SK-N-MC (cell line): ENCODE results near the gene LHX2.

Source experiments
- DNase-seq: peaks from one replicate; pipeline ENCODE4 v3.0.0-alpha.2; 2011; ENCODE audit warnings: low read depth, low spot score
- H3K27ac ChIP-seq: fragments of 200-600 bp; sonication (generic); 2 replicates; pipeline ENCODE4 v1.5.1; 2016; ENCODE audit warnings: mixed run types
- H3K36me3 ChIP-seq: fragments of 200-600 bp; sonication (generic); 2 replicates; pipeline ENCODE4 v1.6.1; 2017; ENCODE audit warnings: antibody characterized with exemption, low read length, mixed read lengths; ENCODE audit not compliant: insufficient read depth
- H3K4me3 ChIP-seq: fragments of 200-600 bp; sonication (generic); 2 replicates; pipeline ENCODE4 v1.5.1; 2016
- H3K9ac ChIP-seq: fragments of 200-600 bp; sonication (generic); 2 replicates; pipeline ENCODE4 v1.8.0; 2017; ENCODE audit warnings: mixed run types, mixed read lengths; ENCODE audit not compliant: insufficient read length
- H3K9me3 ChIP-seq: fragments of 200-600 bp; sonication (generic); 2 replicates; pipeline ENCODE4 v1.6.1; 2017; ENCODE audit warnings: low read depth, mild to moderate bottlenecking, antibody characterized with exemption, low read length, moderate library complexity, mixed read lengths
- EZH2 ChIP-seq: fragments of 200-600 bp; sonication (generic); IDR thresholded peaks from one replicate; pipeline ENCODE4 v1.6.1; 2017; ENCODE audit warnings: antibody characterized with exemption
- FOXP2 ChIP-seq: optimal IDR thresholded peaks from 2 replicates; pipeline ENCODE3; 2011; ENCODE audit warnings: mild to moderate bottlenecking, moderate library complexity; ENCODE audit not compliant: insufficient read depth; ENCODE audit errors: extremely low read length, control extremely low read depth
- POLR2AphosphoS5 ChIP-seq: IDR thresholded peaks from 2 replicates; pipeline ENCODE4 v1.6.1; 2012; ENCODE audit warnings: mild to moderate bottlenecking, low read depth, low read length, borderline replicate concordance

LHX2 gene

DNA sequence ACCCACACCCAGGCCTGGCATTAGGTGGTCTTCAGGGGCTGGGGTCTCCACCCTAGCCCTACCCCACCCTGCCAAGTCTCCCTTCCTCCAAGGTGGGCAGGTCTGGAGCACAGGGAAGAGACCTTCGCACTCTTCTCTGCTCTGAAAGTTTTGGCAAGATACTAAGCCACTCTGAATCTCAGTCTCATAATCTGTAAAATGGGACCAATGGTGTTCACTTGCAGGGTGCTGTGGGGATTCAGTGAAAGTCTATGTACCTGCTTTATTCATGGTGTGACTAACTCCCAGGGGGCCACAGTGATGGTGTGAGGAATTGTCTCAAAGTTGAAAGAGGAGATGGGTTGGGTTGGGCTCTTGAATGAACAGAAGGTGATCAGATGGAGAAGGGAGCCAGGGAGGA lies 25.0 kb downstream of the LHX2 start:
- no peak overlapping the region for H3K9ac ChIP-seq
- H3K9me3 ChIP-seq: no peaks in the 10 kb centered on the region
- no peak for TF ChIP-seq FOXP2
- no peak for TF ChIP-seq EZH2
- no peak for TF ChIP-seq POLR2AphosphoS5
- H3K36me3 ChIP-seq: no peaks in the 10 kb centered on the region
- H3K27ac ChIP-seq: no peak overlapping the region
- no peak for DNase-seq
- H3K4me3 ChIP-seq: no peak overlapping the region

DNA sequence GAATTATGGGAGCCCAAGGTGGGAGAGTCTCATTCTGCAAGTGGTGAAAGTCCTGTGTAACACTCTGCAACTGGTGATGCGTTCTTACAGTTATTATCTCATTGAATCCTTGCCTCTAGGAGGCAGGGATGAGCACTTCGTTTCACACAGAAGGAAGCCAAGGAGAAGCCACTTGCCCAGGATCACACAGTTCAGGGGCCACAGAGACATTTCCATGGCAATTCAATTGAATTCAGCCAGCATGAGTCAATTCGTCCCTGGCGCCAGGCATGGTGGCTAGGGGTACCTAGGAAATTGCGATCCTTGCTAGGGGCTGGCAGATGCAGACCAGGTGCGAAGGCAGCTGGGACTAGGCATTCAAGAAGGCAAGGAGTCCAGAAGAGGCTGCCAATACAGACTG lies 26.2 kb downstream of the LHX2 start:
- no peaks in the 10 kb centered on the region for H3K36me3 ChIP-seq
- H3K27ac ChIP-seq: no peak overlapping the region
- H3K9ac ChIP-seq: no peak overlapping the region
- no peaks in the 10 kb centered on the region for H3K9me3 ChIP-seq
- TF ChIP-seq POLR2AphosphoS5 (no peak), FOXP2 (no peak)
- no peak for DNase-seq
- H3K4me3 ChIP-seq: no peak overlapping the region

- Histone ChIP-seq H3K9ac (no peak overlapping the region), H3K4me3 (no peak overlapping the region), H3K36me3 (no peaks in the 10 kb centered on the region), H3K27ac (no peak overlapping the region), H3K9me3 (no peaks in the 10 kb centered on the region)
- TF ChIP-seq EZH2: no peak
- no peak for TF ChIP-seq FOXP2
- no peak for TF ChIP-seq POLR2AphosphoS5
- no peak for DNase-seq
Measured at GRCh38 chr9:124038239-124038638, 26.7 kb downstream of the LHX2 start.

DNA sequence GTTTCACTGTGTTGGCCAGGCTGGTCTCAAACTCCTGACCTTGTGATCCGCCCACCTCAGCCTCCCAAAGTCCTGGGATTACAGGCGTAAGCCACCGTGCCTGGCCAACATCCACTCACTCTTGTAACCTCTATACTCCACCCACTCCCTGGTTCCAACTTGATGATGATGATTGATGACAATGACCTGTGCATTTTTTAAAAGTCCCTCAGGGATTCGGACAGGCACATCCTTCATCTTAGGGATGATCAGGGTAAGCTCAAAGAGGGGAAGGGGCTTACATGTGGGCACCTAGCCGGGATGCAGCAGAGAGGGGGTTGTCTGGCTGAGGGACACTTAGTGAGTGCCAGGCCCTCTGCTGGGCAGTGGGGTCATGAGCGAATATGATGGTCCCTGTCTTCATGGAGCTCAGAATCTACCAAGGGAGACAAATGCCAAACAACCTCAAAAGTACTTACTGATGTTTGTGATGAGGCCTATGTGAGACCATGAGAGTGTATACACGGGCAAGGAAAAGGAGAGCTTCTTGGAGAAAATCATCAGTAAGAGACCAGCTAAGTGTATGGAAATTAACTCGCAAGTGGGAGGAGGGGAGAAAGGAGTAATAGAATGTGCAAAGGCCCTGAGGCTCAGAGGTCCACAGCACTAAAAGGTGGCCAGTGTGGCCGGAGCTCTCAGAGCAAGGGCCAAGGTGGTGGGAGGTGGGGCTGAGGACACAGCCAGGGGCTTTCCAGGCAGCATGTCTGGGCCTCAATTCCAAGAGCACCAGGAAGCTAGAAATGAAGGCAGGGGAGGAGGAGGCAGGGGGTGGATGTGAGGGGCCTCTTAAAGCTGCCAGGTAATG lies 27.4 kb downstream of the LHX2 start:
- Histone ChIP-seq H3K9me3 (no peaks in the 10 kb centered on the region), H3K4me3 (no peak overlapping the region), H3K27ac (no peak overlapping the region), H3K9ac (no peak overlapping the region), H3K36me3 (no peaks in the 10 kb centered on the region)
- DNase-seq: no peak
- TF ChIP-seq POLR2AphosphoS5: no peak
- no peak for TF ChIP-seq EZH2
- TF ChIP-seq FOXP2: no peak

GRCh38 chr9:124040186-124040931 lies 28.8 kb downstream of the LHX2 start:
- H3K9ac ChIP-seq: no peak overlapping the region
- DNase-seq: no peak
- H3K36me3 ChIP-seq: no peaks in the 10 kb centered on the region
- H3K4me3 ChIP-seq: no peak overlapping the region
- H3K9me3 ChIP-seq: no peaks in the 10 kb centered on the region
- TF ChIP-seq FOXP2 (no peak), POLR2AphosphoS5 (no peak)
- H3K27ac ChIP-seq: no peak overlapping the region

DNA sequence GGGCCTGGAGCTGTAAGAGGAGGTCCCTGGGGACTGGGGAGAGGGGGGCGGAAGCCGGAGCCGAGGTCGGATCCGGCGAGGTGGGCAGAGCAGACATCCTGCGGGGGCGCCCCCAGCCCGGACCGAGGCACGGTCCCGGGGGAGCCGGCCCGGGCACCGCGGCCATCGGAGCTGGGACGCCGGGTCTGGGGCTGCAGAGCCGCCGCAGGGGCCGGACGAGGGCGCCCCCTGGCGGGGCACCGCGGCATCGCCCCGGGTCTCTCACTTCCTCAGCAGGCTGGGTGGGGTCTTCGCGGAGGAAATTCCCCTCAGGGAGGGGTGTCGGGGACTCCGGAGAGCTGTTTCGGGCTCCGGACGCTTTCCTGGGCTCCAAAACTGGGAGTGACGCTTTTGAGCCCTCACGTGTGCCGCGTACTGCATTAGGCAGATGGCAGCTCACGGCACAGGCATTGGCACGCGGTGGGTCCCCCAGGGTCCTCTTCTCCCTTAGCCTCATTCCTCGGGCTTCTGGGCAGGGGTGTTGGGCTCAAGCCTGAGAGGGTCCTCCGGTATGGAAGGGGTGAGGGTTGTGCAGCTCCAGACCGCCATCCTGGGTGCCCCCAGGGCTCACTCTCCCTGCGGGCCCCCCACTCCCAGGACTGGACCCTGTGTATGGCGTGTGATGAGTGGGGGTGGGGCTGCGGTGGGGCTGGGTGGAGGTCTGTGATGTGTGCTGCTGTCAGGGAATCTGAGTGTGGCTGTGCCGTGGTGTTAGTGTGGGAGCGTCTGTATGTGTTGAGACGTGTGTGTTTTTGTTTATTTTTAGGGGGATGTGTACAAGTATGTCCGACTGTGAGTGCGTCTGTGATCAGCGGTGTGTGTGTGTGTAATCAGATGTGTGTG lies 29.6 kb downstream of the LHX2 start:
- TF ChIP-seq FOXP2: no peak
- TF ChIP-seq EZH2: no peak
- TF ChIP-seq POLR2AphosphoS5: no peak
- no peaks in the 10 kb centered on the region for H3K9me3 ChIP-seq
- H3K4me3 ChIP-seq: 0 out of 2 replicates have a peak overlapping the region, but pooled peaks have one; percentile 9
- H3K9ac ChIP-seq: no peak overlapping the region
- DNase-seq: no peak
- H3K36me3 ChIP-seq: no peaks in the 10 kb centered on the region
- no peak overlapping the region for H3K27ac ChIP-seq

- TF ChIP-seq FOXP2: no peak
- TF ChIP-seq POLR2AphosphoS5: no peak
- TF ChIP-seq EZH2: no peak
- DNase-seq: no peak
- Histone ChIP-seq H3K9me3 (no peaks in the 10 kb centered on the region), H3K27ac (no peak overlapping the region), H3K4me3 (no peak overlapping the region), H3K9ac (no peak overlapping the region), H3K36me3 (no peaks in the 10 kb centered on the region)
Measured at GRCh38 chr9:124041817-124042116, 30.2 kb downstream of the LHX2 start.

GRCh38 chr9:124042201-124042721 lies 30.7 kb downstream of the LHX2 start:
- no peak overlapping the region for H3K4me3 ChIP-seq
- H3K9me3 ChIP-seq: no peaks in the 10 kb centered on the region
- H3K36me3 ChIP-seq: no peaks in the 10 kb centered on the region
- TF ChIP-seq POLR2AphosphoS5 (no peak), EZH2 (no peak), FOXP2 (no peak)
- no peak overlapping the region for H3K9ac ChIP-seq
- no peak overlapping the region for H3K27ac ChIP-seq
- DNase-seq: no peak
